GM12878 (cell line): ENCODE data around the gene SCN3B. TPM values are rescaled to one million over a fixed set of nuclear protein-coding genes. Genes with fewer than 3 reads are reported as not detected.

ENCODE experiments used
- ATAC-seq: fragments of 200-7000 bp; cut with Tn5 transposase; 3 replicates; pipeline ENCODE4 v1.9.1; 2020; ENCODE audit warnings: mild to moderate bottlenecking, moderate library complexity
- BruUV-seq: library from RNA; stranded (reverse); fragments of 400-500 nt; replicated peaks from 2 replicates; lab custom pipeline; 2021; lab: Mats Ljungman, UMichigan
- CTCF ChIA-PET: fragments of 300-600 bp; sonication (Branson Sonifier 250); formaldehyde crosslinking; extraction: SDS; loops from one replicate; lab custom pipeline; 2021; ENCODE audit warnings: inconsistent platforms; lab: Yijun Ruan, JAX
- POLR2A ChIA-PET: fragments of 350-600 bp; formaldehyde crosslinking; extraction: SDS; loops from one replicate; lab custom pipeline; 2021; ENCODE audit warnings: inconsistent platforms; lab: Charles Lee
- RAD21 ChIA-PET: fragments of 300-600 bp; sonication (Branson Sonifier 250); formaldehyde crosslinking; loops from one replicate; lab custom pipeline; 2023; ENCODE audit warnings: antibody characterized with exemption; ENCODE audit not compliant: unreplicated experiment; lab: Charles Lee
- SMC1A ChIA-PET: fragments of 300-600 bp; sonication (Branson Sonifier 250); formaldehyde crosslinking; loops from one replicate; lab custom pipeline; 2023; ENCODE audit not compliant: unreplicated experiment, uncharacterized antibody; lab: Charles Lee
- DNase-seq: peaks from one replicate; pipeline ENCODE4 v3.0.0-alpha.2; 2011; ENCODE audit warnings: low read depth, low spot score
- FAIRE-seq: peaks from 3 replicates; lab custom pipeline; 2011; peaks lifted over from hg19 to GRCh38; lab: Jason Lieb, UNC
- H2AFZ ChIP-seq: 2 replicates; pipeline ENCODE4 v1.6.0; 2011; ENCODE audit warnings: low read depth, low read length, control low read depth; ENCODE audit not compliant: control insufficient read depth
- H3K27ac ChIP-seq: 2 replicates; pipeline ENCODE4 v1.5.1; 2011; ENCODE audit warnings: control low read depth; ENCODE audit not compliant: control insufficient read depth, insufficient read depth
- H3K27me3 ChIP-seq, 2 experiments: replicated peaks in 1 of 2; 2 replicates each; pipeline versions ENCODE4 v1.6.0 to v1.6.1; 2011; ENCODE audit warnings: low read length in 1 of 2; ENCODE audit not compliant: control insufficient read depth in 2 of 2, insufficient read depth in 2 of 2
- H3K36me3 ChIP-seq, 2 experiments: 2 replicates each; pipeline ENCODE4 v1.5.1; 2011; ENCODE audit warnings: low read length in 1 of 2; ENCODE audit not compliant: control insufficient read depth in 2 of 2, insufficient read depth in 2 of 2
- H3K4me1 ChIP-seq: 2 replicates; pipeline ENCODE4 v1.6.1; 2011; ENCODE audit warnings: mild to moderate bottlenecking, low read length, moderate library complexity, mixed read lengths; ENCODE audit not compliant: control insufficient read depth, insufficient read depth
- H3K4me2 ChIP-seq: 2 replicates; pipeline ENCODE4 v1.6.0; 2011; ENCODE audit warnings: control low read depth; ENCODE audit not compliant: control insufficient read depth, insufficient read depth
- H3K4me3 ChIP-seq: fragments of 200-600 bp; sonication (generic); 2 replicates; pipeline ENCODE4 v1.5.1; 2016
- H3K79me2 ChIP-seq: 2 replicates; pipeline ENCODE4 v1.6.0; 2011; ENCODE audit warnings: low read length; ENCODE audit not compliant: control insufficient read depth, insufficient read depth
- H3K9ac ChIP-seq: 2 replicates; pipeline ENCODE4 v1.8.0; 2011; ENCODE audit warnings: low read length, control low read depth, mixed read lengths; ENCODE audit not compliant: control insufficient read depth, insufficient read depth
- H3K9me3 ChIP-seq: replicated peaks from 3 replicates; pipeline ENCODE4 v1.5.1; 2011; ENCODE audit warnings: mild to moderate bottlenecking, low read length; ENCODE audit not compliant: control insufficient read depth, insufficient read depth
- H4K20me1 ChIP-seq: 2 replicates; pipeline ENCODE4 v1.6.0; 2011; ENCODE audit not compliant: control insufficient read depth, insufficient read depth
- CBFB ChIP-seq: IDR thresholded peaks from 2 replicates; pipeline ENCODE4 v1.6.1; 2016; ENCODE audit warnings: antibody characterized with exemption, low read depth
- CHD2 ChIP-seq: IDR thresholded peaks from 2 replicates; pipeline ENCODE4 v1.6.1; 2011; ENCODE audit warnings: low read depth, low read length, improper control_type of control experiment, borderline replicate concordance
- E2F8 ChIP-seq: fragments of 450-650 bp; IDR thresholded peaks from 2 replicates; pipeline ENCODE4 v1.6.1; 2018; ENCODE audit warnings: mild to moderate bottlenecking, low read depth, moderate library complexity; ENCODE audit not compliant: partially characterized antibody
- NR2C2 ChIP-seq: IDR thresholded peaks from 2 replicates; pipeline ENCODE4 v1.6.1; 2011; ENCODE audit warnings: borderline replicate concordance, low read depth; ENCODE audit not compliant: control insufficient read depth, insufficient read length
- REST ChIP-seq: IDR thresholded peaks from 2 replicates; pipeline ENCODE4 v1.6.1; 2012; ENCODE audit warnings: mild to moderate bottlenecking, low read depth, low read length
- SIX5 ChIP-seq: IDR thresholded peaks from 2 replicates; pipeline ENCODE4 v1.6.1; 2011; ENCODE audit warnings: mild to moderate bottlenecking, low read depth, low read length, moderate library complexity; ENCODE audit not compliant: severe bottlenecking
- SMC3 ChIP-seq: IDR thresholded peaks from 2 replicates; pipeline ENCODE4 v1.6.1; 2011; ENCODE audit warnings: low read length, improper control_type of control experiment, borderline replicate concordance
- SREBF2 ChIP-seq: IDR thresholded peaks from 2 replicates; pipeline ENCODE4 v1.6.1; 2012; ENCODE audit warnings: mild to moderate bottlenecking, low read length
- TARDBP ChIP-seq: IDR thresholded peaks from 2 replicates; pipeline ENCODE4 v1.6.1; 2016; ENCODE audit warnings: borderline replicate concordance
- TCF12 ChIP-seq: IDR thresholded peaks from 2 replicates; pipeline ENCODE4 v1.6.1; 2011; ENCODE audit warnings: low read depth, mild to moderate bottlenecking, low read length
- WGBS: methylation state at CpG from one replicate; pipeline ENCODE4 v1.1.6; 2016; ENCODE audit warnings: low lambda C conversion rate; ENCODE audit not compliant: insufficient replicate concordance, insufficient coverage; ENCODE audit errors: missing lambda C conversion rate; 5-methylcytosine and 5-hydroxymethylcytosine counted together
- in situ Hi-C: fragments of 300-500 bp; cut with MboI; formaldehyde crosslinking; loops from 9 replicates; pipeline ENCODE4 v1.14.3; 2018; ENCODE audit warnings: mixed read lengths
- intact Hi-C: fragments of 100-400 bp; cut with micrococcal nuclease; formaldehyde crosslinking; loops from one replicate; pipeline ENCODE4 v1.14.2; 2022; ENCODE audit not compliant: unreplicated experiment
- polyA plus RNA-seq, 11 experiments: library from polyadenylated mRNA; depleted of rRNA in 4 of 11; unstranded in 6 of 11; stranded (reverse) in 5 of 11; fragments of >200 nt; fragmentation: Nextera tagmentation in 4 of 11; fragmentation: Illumina TruSeq in 1 of 11; extraction: Ambion mirVana in 4 of 11; extraction: Trizol in 1 of 11; gene quantifications; 1 replicate in 1 of 11; 2 replicates in 10 of 11; pipeline versions ENCODE4 v1.2.1 to v1.2.3, GENCODE V29; 2011 to 2016; ENCODE audit warnings: inconsistent platforms in 2 of 11, missing spikeins in 2 of 11, low read depth in 1 of 11
- total RNA-seq, 4 experiments: library from RNA; depleted of rRNA in 3 of 4; stranded (reverse); fragments of >200 nt in 3 of 4; fragmentation: Illumina TruSeq in 1 of 4; extraction: Trizol in 1 of 4; gene quantifications; 2 replicates each; pipeline versions ENCODE4 v1.2.1 to v1.2.3, GENCODE V29; 2013 to 2021

The SCN3B gene
- total and polyA plus RNA-seq, 10 of the 15 experiments (the other 5 are each of a cell fraction or from before 2014, with no cell fraction given): 0.01 to 0.12 (median 0.09) TPM; not detected in 7

GRCh38 chr11:123642435-123642834, 12.0 kb downstream of the SCN3B start:
- intact Hi-C loops: no loop called here
- ChIA-PET CTCF (interaction anchor here (0.9 to 7.5 kb wide), 6 partner anchors 9 to 180 kb away, joined by 3 to 213 read pairs (median 4); no protein-coding TSS in a partner anchor), POLR2A (no interaction called here), RAD21 (interaction anchor here (5.9 kb wide), 1 partner anchor 65 kb away, joined by 43 read pairs; no protein-coding TSS in a partner anchor), SMC1A (interaction anchor here (1.3 to 1.5 kb wide), 2 partner anchors 9 to 65 kb away, joined by 4 to 14 read pairs; no protein-coding TSS in a partner anchor)
- Histone ChIP-seq H3K4me3 (no peak overlapping the region), H3K79me2 (no peaks in the 10 kb centered on the region), H3K9ac (no peak overlapping the region), H4K20me1 (no peaks in the 10 kb centered on the region), H3K36me3 (no peaks in the 10 kb centered on the region), H3K9me3 (no peaks in the 10 kb centered on the region), H3K4me2 (no peak overlapping the region), H3K4me1 (no peaks in the 10 kb centered on the region), H3K27ac (no peak overlapping the region), H2AFZ (no peak overlapping the region), H3K27me3 (no peaks in the 10 kb centered on the region; a peak in 1 of 4 replicates)
- in situ Hi-C loops: no loop called here
- WGBS: 46% methylated on average over 15 of the region's 15 CpGs
- DNase-seq (no peak), ATAC-seq (no peak), FAIRE-seq (no peak)
- no peak for TF ChIP-seq SREBF2
- TF ChIP-seq CHD2: no peak
- no peak for TF ChIP-seq TARDBP
- TF ChIP-seq SMC3: no peak
- TF ChIP-seq NR2C2: no peak
- TF ChIP-seq SIX5: no peak
- no peak for TF ChIP-seq E2F8
- TF ChIP-seq REST: no peak
- TF ChIP-seq CBFB: no peak
- no peak for TF ChIP-seq TCF12
- BruUV-seq: no TSS peak
